Myometrial cell (primary cell): ENCODE results near the gene WBP1. TPM values are rescaled to one million over a fixed set of nuclear protein-coding genes. Genes with fewer than 3 reads are reported as not detected.

Experiments
- total RNA-seq: library from RNA; depleted of rRNA; stranded (reverse); fragments of >200 nt; gene quantifications from 2 replicates; pipeline ENCODE4 v1.2.3, GENCODE V29; 2015

WBP1 gene
- total RNA-seq, result 54.1 and 60.8 TPM in 2 replicates

DNA sequence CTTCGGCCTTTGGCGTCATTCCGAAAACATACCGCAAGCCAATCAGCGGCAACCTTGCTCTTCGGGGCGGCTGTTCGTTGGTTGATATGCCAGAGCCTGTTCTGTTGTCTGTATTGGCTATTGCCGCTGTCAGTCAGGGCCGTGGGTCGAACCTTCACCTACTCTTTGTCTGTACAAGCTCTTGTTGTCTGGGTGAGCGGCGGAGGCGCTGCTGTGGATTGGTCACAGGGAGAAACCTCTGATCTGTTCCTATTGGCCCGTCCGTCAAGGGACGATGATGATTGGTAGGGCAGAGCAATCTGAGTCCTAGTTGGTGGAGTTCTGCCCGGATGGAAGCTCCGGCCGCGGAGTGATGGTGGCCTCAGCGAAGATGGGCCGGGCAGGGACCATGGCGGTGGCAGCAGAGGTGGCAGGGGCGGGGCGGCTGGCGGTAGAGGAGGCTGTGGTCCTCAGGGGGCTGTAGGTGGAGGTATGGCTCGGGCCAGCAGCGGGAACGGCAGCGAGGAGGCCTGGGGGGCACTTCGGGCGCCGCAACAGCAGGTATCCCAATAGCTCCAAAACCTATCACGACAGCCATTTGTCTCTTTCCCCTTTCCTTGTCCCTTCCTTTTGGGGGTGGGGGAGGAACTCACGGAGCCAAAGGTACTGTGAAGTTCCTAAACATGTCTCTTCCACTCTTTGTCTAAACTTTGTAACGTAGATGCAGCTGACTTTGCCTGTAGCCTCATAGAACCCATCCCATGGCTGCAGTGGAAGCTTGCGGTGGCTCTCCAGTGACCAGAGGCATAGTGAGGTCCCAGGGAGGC is at the start of gene WBP1:
TSS of gene WBP1 (plus strand) at position 307 of the 806 bp plus-strand sequence. CDS start at position 472, 165 bp downstream.

DNA sequence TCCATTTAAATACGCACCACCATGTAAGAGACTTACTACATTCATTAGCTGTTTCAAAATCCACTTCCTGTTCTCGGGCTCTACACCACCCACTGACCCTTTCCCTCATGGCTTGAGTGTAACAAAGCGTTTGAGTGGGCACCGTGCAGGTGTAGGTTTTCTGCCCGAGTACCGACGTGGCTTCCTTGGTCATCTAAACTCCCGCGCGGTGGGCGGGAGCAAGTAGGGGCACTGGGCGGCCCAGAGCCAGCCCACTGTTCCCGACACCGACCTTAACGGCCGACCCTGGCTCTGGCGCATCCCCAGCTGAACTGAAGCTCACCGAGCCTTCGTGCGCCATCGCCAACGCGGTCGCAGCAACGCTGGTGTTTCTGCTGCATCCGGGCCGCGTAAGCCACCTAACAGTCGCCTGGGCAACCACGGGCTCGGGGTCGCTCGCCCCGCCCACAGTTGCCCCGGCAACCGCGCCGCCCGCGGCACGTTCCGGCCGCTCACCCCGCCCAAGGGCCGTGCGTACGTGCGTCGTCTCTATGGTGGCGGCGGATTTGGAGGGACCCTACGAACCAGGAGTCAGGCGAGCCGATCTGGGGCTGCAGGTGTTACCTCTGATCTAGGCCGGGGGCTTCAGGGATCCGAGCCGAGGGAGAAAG is 36.9 kb upstream of the WBP1 start, which contains the start of the genes C2orf81 and WDR54:
TSS of gene C2orf81 (minus strand) at position 399 of the 650 bp plus-strand sequence. CDS start at position 340, 59 bp downstream.
TSS of gene WDR54 (plus strand) at position 510 of the 650 bp plus-strand sequence. CDS start 424 bp downstream, outside the sequence.

DNA sequence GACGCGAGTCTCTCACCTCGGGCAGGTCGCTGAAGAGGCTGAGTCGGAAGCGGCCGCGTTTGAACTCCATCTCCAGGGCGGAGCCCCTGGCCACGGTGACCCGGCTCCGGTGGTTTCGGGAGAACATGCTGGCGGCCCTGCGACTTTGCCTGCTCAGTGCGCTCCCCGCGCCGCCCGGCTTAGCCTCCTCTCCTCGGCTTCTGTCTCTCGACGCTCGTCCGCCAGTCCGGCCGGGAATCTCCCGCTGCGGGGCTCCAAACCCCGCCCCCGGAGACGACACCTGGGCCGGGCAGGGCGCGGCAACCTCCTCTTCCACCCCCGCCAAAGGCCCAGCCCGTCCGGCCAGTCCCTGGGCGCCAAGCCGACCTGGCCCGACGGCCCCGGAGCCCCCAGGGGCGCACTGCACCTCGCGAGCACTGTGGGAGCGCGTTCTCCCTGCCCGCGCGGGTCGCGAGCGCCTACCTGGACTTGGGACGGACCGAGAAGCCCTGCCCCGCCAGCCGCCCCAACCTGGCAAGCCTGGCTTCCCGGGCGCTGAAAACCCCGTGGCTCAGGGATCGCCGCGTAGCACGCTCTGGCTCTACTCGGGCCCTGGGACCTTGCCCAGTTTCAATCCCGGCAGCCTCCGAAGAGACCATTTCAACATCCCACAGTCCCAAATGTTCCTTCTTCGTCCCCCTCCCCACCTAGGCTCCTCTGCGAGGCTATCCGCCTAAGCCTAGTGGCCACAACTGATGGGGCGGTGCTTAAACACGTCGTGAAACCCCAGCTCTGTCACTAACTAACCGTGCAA is 16.4 kb upstream of the WBP1 start, which contains the start of gene RTKN:
TSS of gene RTKN (minus strand) at position 248 of the 793 bp plus-strand sequence. CDS start at position 127, 121 bp downstream.

DNA sequence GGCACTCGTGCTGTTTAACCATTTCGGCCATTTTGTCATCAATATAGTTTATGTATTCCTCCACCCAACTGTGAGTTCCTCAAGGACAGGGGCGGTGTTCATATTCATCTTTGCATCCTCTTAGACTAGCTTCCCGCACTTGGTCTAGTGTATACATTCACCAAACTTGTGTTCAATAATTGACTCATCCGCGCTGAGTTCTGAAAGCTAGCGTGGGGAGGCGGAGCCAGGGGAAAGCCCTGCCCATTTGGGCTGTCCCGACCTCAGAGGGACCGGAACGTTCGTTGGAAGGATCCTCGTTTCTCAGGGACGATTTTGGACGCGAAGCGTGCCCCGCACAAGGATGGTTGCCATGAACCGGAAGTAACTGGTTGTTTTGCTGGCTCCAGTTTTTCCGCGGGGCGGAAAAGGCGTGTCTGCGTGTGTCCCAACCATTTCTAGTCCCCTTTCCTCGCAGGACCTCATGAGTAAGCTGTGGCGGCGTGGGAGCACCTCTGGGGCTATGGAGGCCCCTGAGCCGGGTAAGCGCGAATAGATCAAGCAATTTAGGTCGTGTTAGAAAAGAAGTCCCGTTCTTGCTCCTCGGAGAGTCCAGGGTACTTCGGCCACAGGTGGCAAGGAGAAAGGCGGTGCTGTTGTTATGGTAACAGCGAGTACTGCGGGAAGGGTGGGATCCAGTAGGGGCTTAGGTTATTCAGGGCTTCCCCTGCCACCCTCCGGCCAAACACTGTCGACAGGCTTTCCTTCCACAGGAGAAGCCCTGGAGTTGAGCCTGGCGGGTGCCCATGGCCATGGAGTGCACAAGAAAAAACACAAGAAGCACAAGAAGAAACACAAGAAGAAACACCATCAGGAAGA is 3.4 kb upstream of the WBP1 start, which contains the start of gene INO80B:
TSS of gene INO80B (plus strand) at position 434 of the 858 bp plus-strand sequence. CDS start at position 464, 30 bp downstream.

DNA sequence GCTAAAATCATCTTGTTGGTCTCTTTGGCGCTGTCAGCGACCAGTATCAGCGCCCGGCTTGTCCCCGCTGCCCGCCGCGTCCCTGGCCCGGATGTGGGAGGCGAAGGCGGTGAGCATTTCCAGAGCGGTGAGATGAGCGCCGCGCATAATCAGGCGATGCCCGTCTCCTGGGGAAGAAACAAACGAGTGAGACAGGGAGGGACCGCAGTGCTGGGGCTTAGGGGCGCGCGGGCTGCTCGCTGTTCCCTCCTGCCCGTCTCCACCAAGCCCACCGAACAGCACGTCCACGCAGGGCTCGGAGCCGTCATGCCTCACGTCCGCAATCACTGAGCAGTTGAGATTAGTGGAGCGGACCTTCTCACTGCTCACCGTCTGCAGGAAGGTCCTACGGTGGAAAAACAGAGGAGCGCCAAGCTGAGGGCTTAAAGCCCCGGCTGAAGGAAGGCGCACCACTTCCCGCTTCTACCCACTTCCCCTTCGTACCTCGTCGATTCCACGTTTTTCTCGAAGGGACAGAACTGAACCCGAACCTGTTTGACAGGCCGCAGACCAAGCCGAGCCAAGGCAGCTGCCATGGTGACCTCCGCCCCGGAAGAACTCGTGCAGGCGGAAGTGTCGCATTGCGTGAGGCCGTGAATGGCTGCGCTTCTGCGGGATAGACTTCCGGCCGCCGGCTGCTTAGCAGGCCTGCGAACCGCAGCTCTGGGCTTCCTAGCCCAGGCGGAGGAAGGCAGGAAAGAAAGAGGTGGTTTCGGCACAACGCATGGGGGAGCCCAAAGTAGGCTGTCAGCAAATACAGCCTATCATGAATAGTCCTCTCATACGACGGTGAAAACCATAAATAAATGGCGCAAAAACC is 14.1 kb downstream of the WBP1 start, which contains the start of gene MRPL53:
TSS of gene MRPL53 (minus strand) at position 595 of the 859 bp plus-strand sequence. CDS start at position 575, 20 bp downstream.

DNA sequence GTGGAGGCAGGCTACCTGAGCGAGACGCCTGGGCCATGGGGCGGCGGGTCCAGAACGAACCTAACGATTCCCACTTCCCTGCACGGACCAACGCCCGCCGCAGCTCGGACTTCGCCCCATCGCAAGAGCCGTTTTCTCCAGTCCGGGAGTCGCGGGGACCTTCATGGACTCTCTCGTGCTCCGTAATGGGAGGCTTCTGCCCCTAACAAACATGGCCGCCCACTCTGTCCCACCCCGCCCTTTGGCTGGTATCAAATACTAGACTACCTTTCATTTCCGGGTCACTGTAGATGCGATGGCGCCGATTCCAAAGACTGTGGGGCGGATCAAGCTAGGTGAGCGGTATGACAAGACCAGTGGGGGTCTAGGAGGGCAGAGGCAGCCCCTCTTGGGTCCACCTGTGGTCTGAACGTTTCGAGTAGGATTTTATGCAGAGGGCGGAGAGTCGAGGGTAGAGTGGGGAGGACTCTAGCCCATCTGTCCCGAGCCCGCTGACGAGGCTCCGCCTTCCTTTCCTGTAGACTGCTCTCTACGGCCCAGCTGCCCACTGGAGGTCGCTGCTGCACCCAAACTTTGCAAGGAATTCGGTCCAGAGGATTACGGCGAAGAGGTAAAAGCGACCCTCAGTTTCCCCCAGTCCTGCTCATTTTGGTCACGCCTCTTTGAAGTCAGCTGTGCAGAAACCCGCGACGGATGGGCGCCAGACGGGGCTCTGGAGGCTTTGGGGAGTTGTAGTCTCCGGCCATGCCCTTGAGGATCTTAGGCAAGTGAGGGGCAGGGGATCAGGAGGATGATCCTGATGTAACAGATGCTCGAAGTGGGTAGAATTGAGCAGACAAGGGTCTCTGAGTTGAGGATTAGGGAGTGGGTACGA is 24.8 kb downstream of the WBP1 start, which contains the start of the genes CCDC142 and TTC31:
TSS of gene CCDC142 (minus strand) at position 198 of the 874 bp plus-strand sequence. CDS start at position 37, 161 bp downstream.
TSS of gene TTC31 (plus strand) at position 281 of the 874 bp plus-strand sequence. CDS start at position 296, 15 bp downstream.

DNA sequence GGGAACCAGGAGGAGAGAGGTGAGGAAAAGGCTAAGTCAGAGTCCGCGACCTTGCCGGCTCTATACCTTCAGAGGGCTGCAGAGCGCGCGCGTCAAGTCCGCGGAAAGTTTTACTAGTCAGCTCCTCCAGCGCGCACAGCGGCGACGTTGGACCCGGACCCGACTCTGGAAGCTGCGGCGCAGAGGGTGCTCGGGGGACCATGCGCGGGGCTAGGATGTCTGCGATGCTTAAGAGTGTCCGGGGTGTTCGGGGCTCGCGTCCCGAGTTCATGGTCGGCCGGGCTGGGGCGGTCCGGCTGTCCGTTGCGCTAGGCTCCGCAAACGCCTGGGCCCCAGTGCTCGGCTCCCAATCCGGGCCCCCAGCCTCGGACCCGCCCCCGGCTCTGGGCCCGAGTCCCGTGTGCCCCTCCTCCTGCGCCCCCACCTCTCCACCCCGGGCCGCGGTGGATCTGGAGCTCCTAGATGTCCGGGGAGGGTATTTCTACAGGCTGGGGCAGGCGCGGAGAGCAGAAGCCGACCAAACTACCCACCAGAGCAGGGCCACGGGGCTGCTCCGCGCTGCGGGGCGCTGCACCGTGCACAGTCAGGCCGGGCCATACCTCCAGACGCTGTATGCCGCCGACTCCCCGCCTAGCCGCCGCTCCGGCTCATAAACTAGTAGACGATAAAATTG is 41.2 kb downstream of the WBP1 start, which contains the start of gene LBX2:
TSS of gene LBX2 (minus strand) at position 337 of the 673 bp plus-strand sequence. CDS start at position 271, 66 bp downstream.

DNA sequence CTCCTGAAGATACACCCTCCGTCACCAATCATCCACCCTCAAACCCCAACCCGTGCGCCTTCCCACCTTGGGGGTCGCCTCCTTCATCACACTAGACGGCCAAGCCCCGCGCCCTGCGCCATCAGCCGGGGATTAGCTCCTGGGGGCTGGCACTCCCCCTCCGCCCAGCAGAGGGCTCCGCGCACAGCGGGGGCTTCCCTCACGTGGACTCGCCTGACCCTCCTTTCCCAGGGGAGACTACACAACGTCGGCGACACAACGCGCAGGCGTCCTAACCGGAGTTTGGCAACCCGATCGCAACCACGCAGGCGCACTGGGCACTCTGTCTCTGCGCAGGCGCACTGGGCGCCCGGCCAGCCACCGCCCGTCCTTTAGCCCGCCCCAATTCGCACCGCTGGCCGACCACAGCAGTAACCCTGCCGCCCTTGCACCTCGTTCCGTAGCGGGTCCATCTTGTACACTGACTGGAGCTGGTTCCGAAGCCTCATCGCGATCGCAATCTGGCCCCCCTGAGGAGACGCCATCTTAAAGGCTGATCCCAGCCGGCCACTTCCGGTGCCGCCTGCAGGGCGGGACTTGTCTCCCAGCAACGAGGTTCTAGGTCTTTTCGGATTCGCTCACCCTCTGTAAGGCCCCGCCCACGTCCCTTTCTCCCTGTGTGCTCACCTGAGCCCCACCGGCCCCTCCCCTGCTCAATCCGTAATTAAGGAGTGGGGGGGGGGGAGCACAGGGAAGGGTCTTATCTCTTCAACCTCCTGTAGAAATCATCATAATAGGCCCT is 49.1 kb downstream of the WBP1 start, which contains the start of gene PCGF1:
TSS of gene PCGF1 (minus strand) at position 551 of the 781 bp plus-strand sequence. CDS start at position 524, 27 bp downstream.

Other genes with a start within 250 kb of the WBP1 start
- gene SLC4A5, start 115.0 kb upstream of the WBP1 start, total RNA-seq, result not detected in 2 replicates
- 139 and 142 TPM in 2 replicates for gene DCTN1, start 78.1 kb upstream of the WBP1 start, total RNA-seq
- gene C2orf81, start 36.8 kb upstream of the WBP1 start, total RNA-seq, result 2.8 and 7.5 TPM in 2 replicates
- gene WDR54, start 36.7 kb upstream of the WBP1 start, total RNA-seq, result 54.2 and 63.1 TPM in 2 replicates
- gene RTKN, start 16.5 kb upstream of the WBP1 start, total RNA-seq, result 14.9 and 18.7 TPM in 2 replicates
- 3.0 and 18.2 TPM in 2 replicates for gene INO80B, start 3.4 kb upstream of the WBP1 start, total RNA-seq
- gene MOGS, start 6.9 kb downstream of the WBP1 start, total RNA-seq, result 102 and 123 TPM in 2 replicates
- gene MRPL53, start 14.2 kb downstream of the WBP1 start, total RNA-seq, result 39.5 and 60.5 TPM in 2 replicates
- gene CCDC142, start 24.6 kb downstream of the WBP1 start, total RNA-seq, result 8.4 and 11.7 TPM in 2 replicates
- 18.5 and 31.2 TPM in 2 replicates for gene TTC31, start 24.6 kb downstream of the WBP1 start, total RNA-seq
- gene LBX2, start 41.2 kb downstream of the WBP1 start, total RNA-seq, result 1.7 and 4.1 TPM in 2 replicates
- gene PCGF1, start 49.3 kb downstream of the WBP1 start, total RNA-seq, result 11.7 and 16.4 TPM in 2 replicates
- not detected in 2 replicates for gene TLX2, start 56.0 kb downstream of the WBP1 start, total RNA-seq
- 0.58 TPM in 1 of 2 replicates, not detected in the other for gene DQX1, start 67.8 kb downstream of the WBP1 start, total RNA-seq
- gene AUP1, start 71.3 kb downstream of the WBP1 start, total RNA-seq, result 84.5 and 84.9 TPM in 2 replicates
- 38.5 and 44.4 TPM in 2 replicates for gene HTRA2, start 71.5 kb downstream of the WBP1 start, total RNA-seq
- 12.9 and 15.6 TPM in 2 replicates for gene LOXL3, start 95.5 kb downstream of the WBP1 start, total RNA-seq
- gene DOK1, start 96.3 kb downstream of the WBP1 start, total RNA-seq, result 23.9 and 30.3 TPM in 2 replicates
- not detected in 2 replicates for gene M1AP, start 189.9 kb downstream of the WBP1 start, total RNA-seq
- 4.0 and 9.7 TPM in 2 replicates for gene SEMA4F, start 195.8 kb downstream of the WBP1 start, total RNA-seq